ENCODE data around the gene PHACTR3. TPM values are rescaled to one million over a fixed set of nuclear protein-coding genes. Genes with fewer than 3 reads are reported as not detected.

Gene PHACTR3
- total RNA-seq, 1 experiment from 2014 or later = 0.10 TPM

DNA sequence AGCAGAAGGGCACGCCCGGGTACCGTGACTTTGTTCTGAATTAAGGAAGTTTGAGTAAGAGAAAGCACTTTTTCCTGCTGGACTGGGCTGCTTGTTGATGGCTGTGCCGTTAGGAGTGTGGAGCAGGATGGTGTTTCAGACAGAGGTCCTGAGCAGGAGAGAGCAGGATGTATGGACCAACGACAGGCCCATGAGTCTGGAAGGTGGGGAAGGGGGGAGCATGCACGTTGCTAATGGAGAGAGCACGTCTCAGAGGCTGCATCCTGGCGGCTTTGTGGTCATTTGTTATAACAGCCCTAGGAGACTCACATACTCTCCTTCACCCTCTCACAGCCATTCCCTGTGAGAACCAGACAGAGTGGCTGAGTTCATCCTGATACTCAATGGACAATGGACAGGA lies 56.8 kb downstream of the PHACTR3 start:
- H3K27ac ChIP-seq (ENCODE audit: low read length) = no peak overlapping the region
- DNase-seq (ENCODE audit: low read depth, low spot score) = no peak
- POLR2A ChIA-PET = no interaction called here
- BruUV-seq (replicated peaks) = no TSS peak
- in situ Hi-C loops (cut with HindIII; ENCODE audit: low pct_unique_long_range_greater_than_20kb, low sequenced_read_pairs) = no loop called here
- H3K9me3 ChIP-seq (ENCODE audit: control insufficient read depth, insufficient read depth, low read depth, low read length) = peaks cover 22% of the 10 kb centered on the region; the same call in 1 of the 2 replicates
- H3K4me1 ChIP-seq (ENCODE audit: control insufficient read depth, insufficient read depth, low read length) = no peaks in the 10 kb centered on the region
- TF ChIP-seq, protein P1, sequence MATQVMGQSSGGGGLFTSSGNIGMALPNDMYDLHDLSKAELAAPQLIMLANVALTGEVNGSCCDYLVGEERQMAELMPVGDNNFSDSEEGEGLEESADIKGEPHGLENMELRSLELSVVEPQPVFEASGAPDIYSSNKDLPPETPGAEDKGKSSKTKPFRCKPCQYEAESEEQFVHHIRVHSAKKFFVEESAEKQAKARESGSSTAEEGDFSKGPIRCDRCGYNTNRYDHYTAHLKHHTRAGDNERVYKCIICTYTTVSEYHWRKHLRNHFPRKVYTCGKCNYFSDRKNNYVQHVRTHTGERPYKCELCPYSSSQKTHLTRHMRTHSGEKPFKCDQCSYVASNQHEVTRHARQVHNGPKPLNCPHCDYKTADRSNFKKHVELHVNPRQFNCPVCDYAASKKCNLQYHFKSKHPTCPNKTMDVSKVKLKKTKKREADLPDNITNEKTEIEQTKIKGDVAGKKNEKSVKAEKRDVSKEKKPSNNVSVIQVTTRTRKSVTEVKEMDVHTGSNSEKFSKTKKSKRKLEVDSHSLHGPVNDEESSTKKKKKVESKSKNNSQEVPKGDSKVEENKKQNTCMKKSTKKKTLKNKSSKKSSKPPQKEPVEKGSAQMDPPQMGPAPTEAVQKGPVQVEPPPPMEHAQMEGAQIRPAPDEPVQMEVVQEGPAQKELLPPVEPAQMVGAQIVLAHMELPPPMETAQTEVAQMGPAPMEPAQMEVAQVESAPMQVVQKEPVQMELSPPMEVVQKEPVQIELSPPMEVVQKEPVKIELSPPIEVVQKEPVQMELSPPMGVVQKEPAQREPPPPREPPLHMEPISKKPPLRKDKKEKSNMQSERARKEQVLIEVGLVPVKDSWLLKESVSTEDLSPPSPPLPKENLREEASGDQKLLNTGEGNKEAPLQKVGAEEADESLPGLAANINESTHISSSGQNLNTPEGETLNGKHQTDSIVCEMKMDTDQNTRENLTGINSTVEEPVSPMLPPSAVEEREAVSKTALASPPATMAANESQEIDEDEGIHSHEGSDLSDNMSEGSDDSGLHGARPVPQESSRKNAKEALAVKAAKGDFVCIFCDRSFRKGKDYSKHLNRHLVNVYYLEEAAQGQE (IDR thresholded peaks at IDR 0.05; ENCODE audit: insufficient read depth in 1 of 2, low read depth in 2 of 2, low read length in 1 of 2) = no peak
- no peak for TF ChIP-seq SIN3A (IDR thresholded peaks at IDR 0.05; ENCODE audit: borderline replicate concordance, insufficient read depth, low read depth, low read length)
- H3K27me3 ChIP-seq (ENCODE audit: control insufficient read depth, insufficient read depth, low read length) = peaks cover 13% of the 10 kb centered on the region; the same call in 1 of the 2 replicates
- CTCF ChIA-PET = no interaction called here
- intact Hi-C loops (cut with micrococcal nuclease; ENCODE audit: unreplicated experiment) = no loop called here
- no peak overlapping the region for H3K4me3 ChIP-seq (ENCODE audit: low read depth in 2 of 2, low read length in 2 of 2)
- no peak for ATAC-seq
- no peaks in the 10 kb centered on the region for H3K36me3 ChIP-seq (ENCODE audit: control insufficient read depth, insufficient read depth, low read length)

DNA sequence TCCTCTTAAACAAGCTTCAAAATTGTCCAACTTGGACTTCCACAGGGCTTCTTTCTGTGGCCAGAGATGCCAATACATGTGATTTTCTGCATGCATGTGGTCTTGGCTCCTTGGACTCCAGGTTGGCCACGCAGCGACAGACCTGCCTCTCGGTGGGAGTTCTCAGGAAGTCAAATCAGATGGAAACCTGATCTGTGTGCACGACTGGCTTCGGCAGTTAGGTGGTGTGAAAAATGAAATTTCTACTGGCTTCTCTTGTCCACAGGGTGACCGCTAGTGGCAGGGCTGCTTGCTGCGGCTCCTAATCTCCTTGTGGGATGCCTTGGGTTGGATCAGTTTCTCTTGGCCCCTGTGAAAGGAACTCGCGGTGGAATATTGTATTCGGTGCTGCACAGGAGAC lies 57.3 kb downstream of the PHACTR3 start:
- H3K4me3 ChIP-seq (ENCODE audit: low read depth in 2 of 2, low read length in 2 of 2) = no peak overlapping the region
- peaks cover 17% of the 10 kb centered on the region; the same call in 1 of the 2 replicates for H3K9me3 ChIP-seq (ENCODE audit: control insufficient read depth, insufficient read depth, low read depth, low read length)
- BruUV-seq (replicated peaks) = no TSS peak
- TF ChIP-seq, protein P1 (IDR thresholded peaks at IDR 0.05; ENCODE audit: insufficient read depth in 1 of 2, low read depth in 2 of 2, low read length in 1 of 2) = no peak
- TF ChIP-seq POLR2AphosphoS5 (IDR thresholded peaks at IDR 0.05; ENCODE audit: low read depth, low read length) = no peak
- in situ Hi-C loops (cut with HindIII; ENCODE audit: low pct_unique_long_range_greater_than_20kb, low sequenced_read_pairs) = no loop called here
- H3K27me3 ChIP-seq (ENCODE audit: control insufficient read depth, insufficient read depth, low read length) = peaks cover 13% of the 10 kb centered on the region; the same call in 1 of the 2 replicates
- DNase-seq (ENCODE audit: low read depth, low spot score) (no peak), ATAC-seq (no peak)
- POLR2A ChIA-PET = no interaction called here
- intact Hi-C loops (cut with micrococcal nuclease; ENCODE audit: unreplicated experiment) = no loop called here
- CTCF ChIA-PET = no interaction called here
- no peaks in the 10 kb centered on the region for H3K36me3 ChIP-seq (ENCODE audit: control insufficient read depth, insufficient read depth, low read length)
- no peaks in the 10 kb centered on the region for H3K4me1 ChIP-seq (ENCODE audit: control insufficient read depth, insufficient read depth, low read length)
- no peak overlapping the region for H3K27ac ChIP-seq (ENCODE audit: low read length)

DNA sequence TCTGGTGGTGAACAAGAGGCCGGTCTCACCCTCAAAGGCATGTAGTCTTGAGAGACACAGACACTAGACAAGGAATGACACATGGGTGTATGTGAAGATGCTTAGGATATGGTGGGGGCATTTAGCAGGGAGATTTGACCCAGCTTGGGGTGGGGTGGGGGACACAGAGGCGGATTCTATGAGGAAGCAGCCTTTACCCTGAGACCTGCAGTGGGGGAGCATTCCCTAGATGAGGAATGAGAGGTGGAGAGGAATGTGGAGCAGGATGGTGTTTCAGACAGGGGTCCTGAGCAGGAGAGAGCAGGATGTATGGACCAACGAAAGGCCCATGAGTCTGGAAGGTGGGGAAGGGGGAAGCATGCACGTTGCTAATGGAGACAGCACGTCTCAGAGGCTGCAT lies 57.8 kb downstream of the PHACTR3 start:
- Histone ChIP-seq H3K36me3 (ENCODE audit: control insufficient read depth, insufficient read depth, low read length) (no peaks in the 10 kb centered on the region), H3K27ac (ENCODE audit: low read length) (no peak overlapping the region), H3K4me1 (ENCODE audit: control insufficient read depth, insufficient read depth, low read length) (no peaks in the 10 kb centered on the region), H3K27me3 (ENCODE audit: control insufficient read depth, insufficient read depth, low read length) (peaks cover 13% of the 10 kb centered on the region; the same call in 1 of the 2 replicates), H3K9me3 (ENCODE audit: control insufficient read depth, insufficient read depth, low read depth, low read length) (peaks cover 13% of the 10 kb centered on the region; the same call in 1 of the 2 replicates), H3K4me3 (ENCODE audit: low read depth in 2 of 2, low read length in 2 of 2) (no peak overlapping the region)
- intact Hi-C loops (cut with micrococcal nuclease; ENCODE audit: unreplicated experiment) (no loop called here), in situ Hi-C loops (cut with HindIII; ENCODE audit: low pct_unique_long_range_greater_than_20kb, low sequenced_read_pairs) (no loop called here)
- TF ChIP-seq, protein P1 (IDR thresholded peaks at IDR 0.05; ENCODE audit: insufficient read depth in 1 of 2, low read depth in 2 of 2, low read length in 1 of 2) = no peak
- ChIA-PET CTCF (no interaction called here), POLR2A (no interaction called here)
- BruUV-seq (replicated peaks) = no TSS peak
- ATAC-seq = no peak
- no peak for DNase-seq (ENCODE audit: low read depth, low spot score)
